GM21423 (cell line): ENCODE measurements around the gene VRK1.
"Not testable (repeated sequence)": the region's sequence is repeated elsewhere in the genome, so short reads cannot be mapped to it uniquely, and the experiment has no call there.

ENCODE experiments used
- ATAC-seq: cut with Tn5 transposase; IDR thresholded peaks from one replicate; pipeline ENCODE4 v1.9.1; 2021; ENCODE audit warnings: mild to moderate bottlenecking, moderate library complexity; ENCODE audit not compliant: unreplicated experiment

The VRK1 gene

GRCh38 chr14:96874127-96874526, 76.9 kb downstream of the VRK1 start:
- ATAC-seq: no peak

- no peak for ATAC-seq
Measured at GRCh38 chr14:96876747-96877146, 79.6 kb downstream of the VRK1 start.

GRCh38 chr14:96881713-96882112, 84.5 kb downstream of the VRK1 start:
- ATAC-seq: peak; percentile 80

- ATAC-seq: not testable (repeated sequence)
Measured at GRCh38 chr14:96883974-96884373, 86.8 kb downstream of the VRK1 start.

- peak; percentile 92 for ATAC-seq
Measured at GRCh38 chr14:96888158-96888557, 91.0 kb downstream of the VRK1 start.

- peak; percentile 25 for ATAC-seq
Measured at GRCh38 chr14:96888593-96888992, 91.4 kb downstream of the VRK1 start.

DNA sequence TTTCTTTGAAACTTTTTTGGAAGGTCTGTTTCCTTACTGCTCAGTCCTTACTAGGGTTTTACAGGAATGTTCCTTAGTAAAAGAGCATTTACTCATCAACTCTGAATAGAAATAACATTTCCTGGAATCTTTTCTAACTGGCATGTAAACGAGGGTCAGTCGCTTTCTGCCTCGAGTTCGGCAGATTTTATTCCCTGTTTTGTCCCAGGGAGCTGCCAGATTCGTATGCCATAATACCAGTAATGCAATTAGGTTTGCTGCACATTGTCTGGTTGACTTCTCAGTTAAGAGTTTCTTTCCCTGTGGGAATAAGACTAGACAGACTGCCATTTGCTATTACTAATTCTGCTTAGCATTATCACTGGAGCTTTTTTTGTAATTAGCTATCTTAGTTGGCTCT, 91.9 kb downstream of the VRK1 start:
- no peak for ATAC-seq

DNA sequence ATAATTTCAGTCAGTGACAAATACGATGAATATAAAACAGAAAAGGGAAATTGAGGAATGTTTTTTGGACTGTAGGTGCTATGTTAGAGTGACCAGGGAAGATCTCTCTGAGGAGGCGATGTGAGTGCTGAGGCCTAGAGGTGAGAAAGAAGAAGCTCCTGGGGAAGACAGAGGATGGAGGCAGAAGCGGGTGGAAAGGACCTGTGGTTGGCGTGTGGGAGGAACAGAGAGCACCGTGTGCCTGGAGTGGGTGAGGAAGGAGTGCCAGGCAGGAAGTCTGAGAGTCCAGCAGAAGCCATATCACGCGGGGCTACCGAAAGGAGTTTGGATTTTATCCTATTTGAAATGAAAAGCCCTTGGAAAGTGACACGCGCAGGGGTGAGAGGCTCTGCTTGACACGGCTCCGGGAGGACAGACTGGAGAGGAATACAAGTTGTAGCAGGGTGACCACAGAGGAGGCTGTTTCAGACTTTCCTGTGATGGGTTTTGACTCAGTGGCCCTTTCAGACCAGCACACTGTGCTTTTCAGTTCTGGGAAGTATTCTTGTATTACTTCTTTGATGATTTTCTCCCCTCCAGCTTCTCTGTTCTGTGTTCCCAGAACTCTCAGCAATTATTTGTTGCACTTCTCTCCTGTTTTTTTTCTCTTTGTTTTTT, 96.9 kb downstream of the VRK1 start:
- ATAC-seq: no peak

- no peak for ATAC-seq
Measured at GRCh38 chr14:96894966-96895365, 97.8 kb downstream of the VRK1 start.

DNA sequence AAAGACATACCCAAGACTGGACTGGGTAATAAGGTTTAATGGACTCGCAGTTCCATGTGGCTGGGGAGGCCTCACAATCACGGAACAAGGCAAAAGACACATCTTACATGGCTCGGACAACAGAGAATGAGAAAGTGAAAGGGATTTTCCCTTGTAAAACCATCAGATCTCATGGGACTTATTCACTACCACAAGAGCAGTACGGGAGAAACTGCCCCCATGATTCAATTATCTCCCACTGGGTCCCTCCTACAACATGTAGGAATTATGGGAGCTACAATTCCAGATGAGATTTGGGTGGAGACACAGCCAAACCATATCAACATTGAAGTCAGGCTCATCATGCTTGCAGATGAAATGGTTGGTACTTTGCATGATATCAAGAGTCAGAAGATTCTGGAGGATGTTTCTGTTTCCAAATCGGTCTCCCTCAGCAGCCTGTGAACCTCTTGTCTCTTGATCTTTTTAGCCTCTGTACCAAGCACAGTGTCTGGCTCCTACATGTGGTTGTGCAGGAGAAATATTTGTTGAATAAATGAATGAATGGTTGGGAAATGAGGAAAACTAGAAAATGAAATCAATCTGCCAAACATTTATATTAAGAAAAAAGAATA, 98.6 kb downstream of the VRK1 start:
- ATAC-seq: peak; percentile 66

GRCh38 chr14:96897184-96897583, 100.0 kb downstream of the VRK1 start:
- no peak for ATAC-seq

- peak; percentile 86 for ATAC-seq
Measured at GRCh38 chr14:96901227-96901626, 104.0 kb downstream of the VRK1 start.

DNA sequence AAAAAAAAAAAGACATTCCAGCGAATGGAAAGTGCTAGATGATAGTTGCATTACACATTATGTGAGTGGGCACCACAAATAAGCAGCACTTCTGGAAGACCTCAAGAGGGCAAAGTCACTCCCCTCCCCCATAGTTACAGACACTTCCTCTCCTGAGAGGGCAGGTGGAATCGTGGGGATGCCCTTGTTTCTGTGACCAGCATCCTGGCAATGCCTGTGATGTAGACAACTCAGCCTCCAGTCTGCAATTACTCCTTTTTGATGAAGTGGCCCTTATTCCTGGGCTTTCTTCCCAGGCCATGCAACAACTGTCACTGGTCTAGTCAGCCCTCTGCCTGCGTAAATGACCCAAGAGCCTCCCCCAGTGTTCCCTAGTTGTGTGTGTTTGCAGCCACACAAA, 104.8 kb downstream of the VRK1 start:
- ATAC-seq: no peak

GRCh38 chr14:96903444-96904023, 106.4 kb downstream of the VRK1 start:
- ATAC-seq: no peak

- no peak for ATAC-seq
Measured at GRCh38 chr14:96904201-96904600, 107.0 kb downstream of the VRK1 start.

GRCh38 chr14:96905065-96905464, 107.9 kb downstream of the VRK1 start:
- ATAC-seq: no peak

DNA sequence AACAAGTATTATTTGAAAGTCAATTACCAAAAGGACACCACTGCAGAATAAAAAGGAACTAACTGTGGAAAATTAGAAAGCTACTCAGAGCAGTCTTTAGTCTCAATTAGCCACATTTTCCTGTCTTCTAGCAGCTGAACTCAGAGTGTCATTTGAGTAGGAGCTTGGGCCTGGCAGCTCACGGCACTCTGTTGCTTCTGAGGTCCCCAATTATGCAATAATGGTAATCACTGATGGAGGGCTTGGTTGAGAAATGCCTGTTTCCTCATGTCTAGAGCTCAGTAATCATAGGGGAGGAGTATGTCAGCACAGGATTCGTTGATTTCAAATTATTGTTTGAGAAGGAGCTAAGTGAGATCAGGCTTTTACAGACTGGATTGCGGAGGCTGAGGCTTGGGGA, 108.6 kb downstream of the VRK1 start:
- no peak for ATAC-seq

- no peak for ATAC-seq
Measured at GRCh38 chr14:96906434-96906833, 109.3 kb downstream of the VRK1 start.

GRCh38 chr14:96909841-96910364, 112.7 kb downstream of the VRK1 start:
- ATAC-seq: no peak

DNA sequence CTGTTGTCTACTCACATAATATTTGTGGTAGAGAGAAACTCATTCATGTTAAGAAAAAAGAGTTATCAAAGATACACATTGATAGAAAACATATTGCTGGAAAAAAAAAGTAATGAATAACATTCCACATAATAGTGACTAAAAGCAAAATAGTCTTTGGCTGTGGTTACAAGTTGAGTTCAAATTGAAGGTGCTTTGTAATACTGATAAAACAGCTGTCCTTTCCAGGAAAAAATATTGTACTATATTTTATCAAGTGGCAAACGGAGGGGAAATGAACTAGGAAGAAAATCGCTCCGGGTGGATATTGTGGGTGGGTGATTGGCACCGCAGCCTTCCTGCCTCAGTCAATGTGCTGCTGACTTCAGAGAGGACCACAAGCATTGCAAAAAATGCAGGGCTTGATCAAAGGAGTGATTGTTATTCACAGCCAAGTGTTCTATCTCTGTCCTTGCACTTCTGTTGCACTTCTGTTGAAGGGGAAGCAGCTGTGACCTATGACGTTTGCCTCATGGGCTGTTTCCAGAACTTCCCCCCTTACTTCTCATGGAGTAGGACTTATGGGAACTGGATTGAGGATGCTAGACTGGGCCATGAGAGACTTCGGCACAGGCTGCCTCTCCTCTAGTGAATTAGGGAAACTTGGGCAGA, 114.4 kb downstream of the VRK1 start:
- ATAC-seq: no peak

- no peak for ATAC-seq
Measured at GRCh38 chr14:96914571-96915128, 117.5 kb downstream of the VRK1 start.
